ENCODE data around the gene ATF7IP. TPM values are rescaled to one million over a fixed set of nuclear protein-coding genes. Genes with fewer than 3 reads are reported as not detected.
"Not testable (repeated sequence)": the region's sequence is repeated elsewhere in the genome, so short reads cannot be mapped to it uniquely, and the experiment has no call there.

ATF7IP gene, protein sequence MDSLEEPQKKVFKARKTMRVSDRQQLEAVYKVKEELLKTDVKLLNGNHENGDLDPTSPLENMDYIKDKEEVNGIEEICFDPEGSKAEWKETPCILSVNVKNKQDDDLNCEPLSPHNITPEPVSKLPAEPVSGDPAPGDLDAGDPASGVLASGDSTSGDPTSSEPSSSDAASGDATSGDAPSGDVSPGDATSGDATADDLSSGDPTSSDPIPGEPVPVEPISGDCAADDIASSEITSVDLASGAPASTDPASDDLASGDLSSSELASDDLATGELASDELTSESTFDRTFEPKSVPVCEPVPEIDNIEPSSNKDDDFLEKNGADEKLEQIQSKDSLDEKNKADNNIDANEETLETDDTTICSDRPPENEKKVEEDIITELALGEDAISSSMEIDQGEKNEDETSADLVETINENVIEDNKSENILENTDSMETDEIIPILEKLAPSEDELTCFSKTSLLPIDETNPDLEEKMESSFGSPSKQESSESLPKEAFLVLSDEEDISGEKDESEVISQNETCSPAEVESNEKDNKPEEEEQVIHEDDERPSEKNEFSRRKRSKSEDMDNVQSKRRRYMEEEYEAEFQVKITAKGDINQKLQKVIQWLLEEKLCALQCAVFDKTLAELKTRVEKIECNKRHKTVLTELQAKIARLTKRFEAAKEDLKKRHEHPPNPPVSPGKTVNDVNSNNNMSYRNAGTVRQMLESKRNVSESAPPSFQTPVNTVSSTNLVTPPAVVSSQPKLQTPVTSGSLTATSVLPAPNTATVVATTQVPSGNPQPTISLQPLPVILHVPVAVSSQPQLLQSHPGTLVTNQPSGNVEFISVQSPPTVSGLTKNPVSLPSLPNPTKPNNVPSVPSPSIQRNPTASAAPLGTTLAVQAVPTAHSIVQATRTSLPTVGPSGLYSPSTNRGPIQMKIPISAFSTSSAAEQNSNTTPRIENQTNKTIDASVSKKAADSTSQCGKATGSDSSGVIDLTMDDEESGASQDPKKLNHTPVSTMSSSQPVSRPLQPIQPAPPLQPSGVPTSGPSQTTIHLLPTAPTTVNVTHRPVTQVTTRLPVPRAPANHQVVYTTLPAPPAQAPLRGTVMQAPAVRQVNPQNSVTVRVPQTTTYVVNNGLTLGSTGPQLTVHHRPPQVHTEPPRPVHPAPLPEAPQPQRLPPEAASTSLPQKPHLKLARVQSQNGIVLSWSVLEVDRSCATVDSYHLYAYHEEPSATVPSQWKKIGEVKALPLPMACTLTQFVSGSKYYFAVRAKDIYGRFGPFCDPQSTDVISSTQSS
- 23.2 and 25.5 TPM in 2 replicates for total RNA-seq (2014; rRNA removed; shearing (Covaris generic))
- 9.6 and 14.7 TPM in 2 replicates for polyA plus RNA-seq (2014; cell fraction: nucleus; rRNA removed)

DNA sequence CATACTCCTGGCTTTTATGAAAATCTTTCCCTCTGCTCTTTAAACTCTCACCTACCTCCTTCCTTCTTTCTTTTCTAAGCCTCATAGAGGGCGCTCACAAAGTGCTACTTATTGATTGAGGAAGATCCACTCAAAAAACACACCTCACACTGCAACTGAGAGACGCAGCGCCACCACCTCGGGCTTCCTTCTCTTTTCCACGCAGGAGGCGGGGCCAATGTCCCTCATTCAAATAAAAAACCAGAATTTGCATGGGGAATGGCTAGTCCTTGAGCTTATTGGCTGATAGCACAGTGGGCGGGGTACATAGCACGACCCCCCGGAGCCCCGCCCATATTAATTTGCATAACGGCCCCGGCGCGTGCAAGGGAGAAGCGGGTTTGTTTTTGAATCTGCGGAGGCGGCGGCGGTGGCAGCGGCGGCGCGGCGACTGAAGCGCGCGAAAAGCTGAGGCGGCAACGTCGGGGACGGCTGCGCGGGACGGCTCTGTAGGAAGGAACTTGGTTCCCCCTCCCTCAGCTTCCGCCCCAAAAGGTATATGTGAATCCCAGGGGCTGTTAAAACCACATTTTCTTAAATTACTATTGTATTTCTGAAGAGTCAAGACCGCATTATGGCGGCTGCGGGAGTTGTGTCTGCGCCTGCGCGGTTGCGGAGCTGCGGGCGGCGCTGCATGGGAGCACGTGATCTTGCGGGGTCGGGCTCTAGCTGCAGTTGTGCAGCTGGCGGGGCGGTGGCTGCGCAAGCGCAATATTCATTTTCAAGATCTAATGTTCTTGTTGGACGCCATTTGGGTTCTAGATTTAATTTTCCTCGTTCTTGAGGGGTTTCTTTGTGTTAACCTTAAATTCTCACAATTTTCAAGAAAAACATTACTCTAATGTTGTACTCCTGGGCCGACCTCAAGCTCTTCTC lies at the start of gene ATF7IP:
TSS of gene ATF7IP (plus strand) at position 389 of the 915 bp plus-strand sequence. CDS start 58,234 bp downstream, outside the sequence.
- peak; percentile 96 for DNase-seq (ENCODE audit: extremely low read depth, low read depth)

DNA sequence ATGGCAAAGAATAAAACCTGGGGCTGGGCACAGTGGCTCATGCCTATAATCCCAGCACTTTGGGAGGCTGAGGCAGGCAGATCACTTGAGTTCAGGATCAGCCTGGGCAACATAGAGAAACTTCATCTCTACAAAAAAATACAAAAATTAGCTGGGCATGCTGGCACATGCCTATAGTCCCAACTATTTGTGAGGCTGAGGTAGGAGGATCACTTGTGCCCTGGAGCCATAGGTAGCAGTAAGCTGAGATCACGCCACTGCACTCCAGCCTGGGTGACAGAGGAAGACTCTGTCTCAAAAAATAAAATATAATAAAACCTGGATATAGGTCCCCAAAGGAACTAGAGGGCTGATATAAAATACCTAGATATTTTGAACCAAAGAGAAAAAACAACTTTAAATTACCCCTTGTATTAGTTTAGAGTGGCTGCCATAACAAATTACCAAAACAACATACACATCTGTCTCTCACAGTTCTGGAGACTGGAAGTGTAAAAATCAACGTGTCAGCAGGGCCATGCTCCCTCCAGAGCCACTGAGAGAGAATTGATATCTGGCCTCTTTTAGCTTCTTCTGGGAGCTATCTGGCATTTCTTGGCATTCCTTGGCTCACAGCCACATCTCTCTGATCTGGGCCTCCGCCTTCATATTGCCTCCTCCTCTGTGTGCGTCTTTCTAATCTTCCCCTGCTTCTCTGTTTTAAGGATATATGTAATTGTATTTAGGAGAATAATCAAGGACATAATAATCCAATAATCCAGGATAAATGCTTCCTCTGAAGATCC lies 47.9 kb upstream of the ATF7IP start:
- DNase-seq (ENCODE audit: extremely low read depth, low read depth) = no peak

DNA sequence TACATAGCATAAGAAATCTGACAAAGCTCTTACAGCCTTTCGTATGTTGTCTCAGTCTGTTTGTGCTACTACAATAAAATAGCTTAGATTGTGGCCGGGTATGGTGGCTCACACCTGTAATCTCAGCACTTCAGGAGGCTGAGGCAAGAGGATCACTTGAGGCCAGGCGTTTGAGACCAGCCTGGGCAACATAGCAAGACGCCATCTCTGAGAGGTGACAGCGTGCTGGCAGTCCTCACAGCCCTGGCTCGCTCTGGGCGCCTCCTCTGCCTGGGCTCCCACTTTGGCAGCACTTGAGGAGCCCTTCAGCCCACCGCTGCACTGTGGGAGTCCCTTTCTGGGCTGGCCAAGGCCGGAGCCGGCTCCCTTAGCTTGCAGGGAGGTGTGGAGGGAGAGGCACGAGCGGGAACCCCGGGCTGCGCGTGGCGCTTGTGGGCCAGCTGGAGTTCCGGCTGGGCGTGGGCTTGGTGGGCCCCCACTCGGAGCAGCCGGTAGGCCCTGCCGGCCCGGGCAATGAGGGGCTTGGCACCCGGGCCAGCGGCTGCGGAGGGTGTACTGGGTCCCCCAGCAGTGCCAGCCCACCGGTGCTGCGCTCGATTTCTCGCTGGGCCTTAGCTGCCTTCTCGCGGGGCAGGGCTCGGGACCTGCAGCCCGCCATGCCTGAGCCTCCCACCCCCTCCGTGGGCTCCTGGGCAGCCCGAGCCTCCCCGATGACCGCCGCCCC lies 45.6 kb upstream of the ATF7IP start:
- DNase-seq (ENCODE audit: extremely low read depth, low read depth) = not testable (repeated sequence)

DNA sequence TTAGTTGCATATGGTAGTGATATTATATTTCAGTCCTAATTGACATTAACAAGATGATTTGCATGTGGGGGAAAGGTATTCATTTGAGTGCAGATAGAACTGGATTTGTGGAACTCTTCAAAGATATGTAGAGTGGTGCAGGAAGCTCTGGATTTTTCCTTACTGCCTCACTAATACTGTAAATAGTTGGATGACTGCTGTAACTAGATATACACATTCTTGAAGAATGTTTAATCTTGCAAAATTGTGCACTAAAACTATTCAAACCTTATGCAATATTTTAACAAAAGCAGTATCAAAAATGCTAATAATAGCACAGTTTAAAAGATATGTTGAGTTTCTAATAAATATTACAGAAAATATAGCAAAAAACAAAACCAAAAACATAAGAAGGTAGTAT lies 43.1 kb upstream of the ATF7IP start:
- DNase-seq (ENCODE audit: extremely low read depth, low read depth) = no peak

DNA sequence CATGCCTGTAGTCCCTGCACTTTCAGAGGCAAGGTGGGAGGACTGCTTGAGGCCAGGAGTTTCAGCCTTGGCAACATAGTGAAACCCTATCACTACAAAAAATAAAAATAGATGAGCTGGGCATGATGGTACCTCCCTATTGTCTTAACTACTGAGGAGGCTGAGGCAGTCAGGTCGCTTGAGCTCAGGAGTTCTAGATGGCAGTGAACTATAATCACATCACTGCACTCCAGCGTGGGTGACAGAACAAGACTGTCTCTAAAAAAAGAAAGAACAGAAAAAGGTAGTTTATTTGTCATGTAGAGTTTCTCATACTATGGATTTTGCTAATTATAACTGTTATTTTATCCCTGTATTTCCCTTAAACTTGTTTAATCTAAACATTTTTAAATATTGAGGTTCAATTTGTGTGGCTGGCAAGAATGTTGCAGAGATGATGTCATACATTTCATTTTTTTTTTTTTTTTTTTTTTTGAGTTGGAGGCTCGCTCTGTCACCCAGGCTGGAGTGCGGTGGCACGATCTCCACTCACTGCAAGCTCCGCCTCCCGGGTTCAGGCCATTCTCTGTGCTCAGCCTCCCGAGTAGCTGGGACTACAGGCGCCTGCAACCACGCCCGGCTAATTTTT lies 39.7 kb upstream of the ATF7IP start:
- no peak for DNase-seq (ENCODE audit: extremely low read depth, low read depth)

DNA sequence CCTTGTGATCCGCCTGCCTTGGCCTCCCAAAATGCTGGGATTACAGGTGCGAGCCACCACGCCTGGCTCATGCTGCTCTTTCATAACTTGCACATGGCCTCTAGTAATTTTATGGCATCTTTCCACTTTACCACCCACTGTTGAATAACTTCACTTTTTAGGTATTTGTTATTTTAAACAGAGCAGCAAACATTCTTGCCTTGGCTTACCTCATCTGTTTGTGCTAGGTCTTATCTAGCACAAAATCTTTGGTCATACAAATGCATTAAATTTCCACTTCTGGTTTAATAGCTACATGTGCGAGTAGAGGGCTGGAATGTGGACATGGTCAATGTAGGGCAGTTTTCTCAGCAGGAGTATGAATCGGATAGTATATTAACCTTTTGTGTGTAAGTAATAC lies 38.8 kb upstream of the ATF7IP start:
- no peak for DNase-seq (ENCODE audit: extremely low read depth, low read depth)

DNA sequence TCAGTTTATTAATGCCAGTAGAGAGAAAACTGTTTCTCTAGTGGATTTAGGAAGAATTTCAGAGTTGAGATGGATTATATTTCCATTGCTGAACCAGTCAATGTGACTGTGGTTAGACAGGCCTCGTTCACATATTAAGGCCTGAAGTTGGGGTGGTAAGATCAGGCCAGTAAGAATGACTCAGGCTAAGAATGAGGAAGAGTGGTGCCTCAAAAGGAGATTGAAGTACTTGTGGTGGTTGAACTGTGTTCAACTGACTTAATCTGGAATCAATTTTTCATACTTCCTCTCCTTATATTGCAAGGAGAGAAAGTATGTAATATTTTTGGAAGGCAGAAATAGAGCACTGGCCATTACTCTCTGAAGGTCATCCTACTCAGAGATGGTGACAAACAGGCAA lies 37.8 kb upstream of the ATF7IP start:
- no peak for DNase-seq (ENCODE audit: extremely low read depth, low read depth)

DNA sequence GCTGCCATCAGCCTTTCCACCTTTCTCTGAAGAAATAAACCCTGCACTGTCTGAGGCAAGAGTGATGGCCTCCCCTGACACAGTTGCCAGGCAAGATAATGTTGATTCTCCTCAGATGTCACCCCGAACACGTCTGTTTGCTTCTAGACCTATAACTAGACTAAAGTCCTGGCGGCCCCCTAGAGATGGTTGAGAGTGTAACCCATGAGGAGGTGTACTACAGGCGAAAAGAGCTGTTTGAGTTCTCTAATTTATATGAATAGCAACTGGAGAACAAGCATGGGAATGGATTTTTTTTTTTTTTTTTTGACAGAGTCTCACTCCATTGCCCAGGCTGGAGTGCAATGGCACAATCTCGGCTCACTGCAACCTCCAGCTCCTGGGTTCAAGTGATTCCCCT lies 33.0 kb upstream of the ATF7IP start:
- no peak for DNase-seq (ENCODE audit: extremely low read depth, low read depth)

DNA sequence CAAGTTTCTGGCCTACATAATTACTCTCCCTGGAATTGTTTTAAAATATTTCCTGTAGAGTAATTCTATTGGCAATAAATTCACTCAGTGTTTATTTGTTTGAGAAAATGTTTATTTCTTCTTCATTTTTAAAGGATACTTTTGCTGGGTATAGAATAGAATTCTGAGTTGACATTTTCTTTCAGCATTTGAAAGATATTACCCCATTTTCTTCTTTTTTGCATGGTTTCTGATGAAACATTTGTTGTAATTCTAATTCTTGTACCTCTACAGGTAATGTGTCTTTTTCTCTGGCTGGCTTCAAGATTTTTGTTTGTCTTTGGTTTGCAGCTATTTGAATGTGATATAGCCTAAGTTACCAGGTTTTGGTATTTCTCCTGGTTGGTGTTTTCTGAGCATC lies 25.1 kb upstream of the ATF7IP start:
- no peak for DNase-seq (ENCODE audit: extremely low read depth, low read depth)

DNA sequence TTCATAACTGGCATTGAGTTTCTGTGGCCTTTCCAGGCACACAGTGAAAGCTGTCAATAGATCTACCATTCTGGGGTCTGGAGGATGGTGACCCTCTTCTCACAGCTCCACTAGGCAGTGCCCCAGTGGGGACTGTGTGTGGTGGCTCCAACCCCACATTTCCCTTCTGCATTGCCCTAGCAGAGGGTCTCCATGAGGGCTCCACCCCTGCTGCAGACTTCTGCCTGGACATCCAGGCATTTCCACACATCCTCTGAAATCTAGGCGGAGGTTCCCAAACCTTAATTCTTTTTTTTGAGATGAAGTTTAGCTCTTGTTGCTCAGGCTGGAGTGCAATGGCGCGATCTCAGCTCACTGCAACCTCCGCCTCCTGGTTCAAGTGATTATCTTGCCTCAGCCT lies 14.0 kb upstream of the ATF7IP start:
- not testable (repeated sequence) for DNase-seq (ENCODE audit: extremely low read depth, low read depth)

DNA sequence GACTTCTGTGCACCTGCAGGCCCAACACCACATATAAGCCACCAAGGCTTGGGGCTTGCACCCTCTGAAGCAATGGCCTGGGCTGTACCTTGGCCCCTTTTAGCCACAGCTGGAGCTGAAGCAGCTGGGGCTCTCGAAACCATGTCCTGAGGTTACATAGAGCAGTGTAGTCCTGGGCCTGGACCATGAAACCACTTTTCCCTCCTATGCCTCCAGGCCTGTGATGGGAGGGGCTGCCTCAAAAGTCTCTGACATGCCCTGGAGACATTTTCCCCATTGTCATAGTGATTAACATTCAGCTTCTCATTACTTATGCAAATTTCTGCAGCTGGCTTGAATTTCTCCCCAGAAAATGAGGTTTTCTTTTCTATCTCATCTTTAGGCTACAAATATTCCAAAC lies 13.4 kb upstream of the ATF7IP start:
- not testable (repeated sequence) for DNase-seq (ENCODE audit: extremely low read depth, low read depth)

DNA sequence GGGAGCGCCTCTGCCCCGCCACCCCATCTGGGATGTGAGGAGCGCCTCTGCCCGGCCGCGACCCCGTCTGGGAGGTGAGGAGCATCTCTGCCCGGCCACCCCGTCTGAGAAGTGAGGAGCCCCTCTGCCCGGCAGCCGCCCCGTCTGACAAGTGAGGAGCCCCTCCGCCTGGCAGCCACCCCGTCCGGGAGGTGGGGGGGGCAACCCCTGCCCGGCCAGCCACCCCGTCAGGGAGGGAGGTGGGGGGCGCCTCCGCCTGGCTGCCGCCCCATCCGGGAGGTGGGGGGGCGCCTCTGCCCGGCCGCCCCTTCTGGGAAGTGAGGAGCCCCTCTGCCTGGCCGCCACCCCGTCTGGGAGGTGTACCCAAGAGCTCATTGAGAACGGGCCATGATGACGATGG lies 10.8 kb upstream of the ATF7IP start:
- not testable (repeated sequence) for DNase-seq (ENCODE audit: extremely low read depth, low read depth)

DNA sequence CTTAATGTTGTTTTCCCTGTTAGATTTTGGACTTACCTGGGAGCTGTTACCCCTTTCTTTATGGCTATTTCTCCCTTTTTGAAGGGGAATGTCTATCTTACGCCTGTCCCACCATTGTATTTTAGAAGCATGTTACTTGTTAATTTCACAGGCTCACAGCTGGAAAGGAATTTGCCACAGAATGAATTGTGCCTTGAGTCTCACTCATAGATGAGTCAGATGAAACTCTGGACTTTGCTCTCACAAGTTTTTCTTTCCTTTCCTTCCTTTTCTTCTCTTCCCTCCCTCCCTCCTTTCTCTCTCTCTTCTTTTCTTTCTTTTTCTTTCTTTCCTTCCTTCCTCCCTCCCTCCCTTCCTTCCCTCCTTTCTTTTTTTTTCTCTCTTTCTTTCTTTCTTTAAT lies 9.3 kb upstream of the ATF7IP start:
- no peak for DNase-seq (ENCODE audit: extremely low read depth, low read depth)

DNA sequence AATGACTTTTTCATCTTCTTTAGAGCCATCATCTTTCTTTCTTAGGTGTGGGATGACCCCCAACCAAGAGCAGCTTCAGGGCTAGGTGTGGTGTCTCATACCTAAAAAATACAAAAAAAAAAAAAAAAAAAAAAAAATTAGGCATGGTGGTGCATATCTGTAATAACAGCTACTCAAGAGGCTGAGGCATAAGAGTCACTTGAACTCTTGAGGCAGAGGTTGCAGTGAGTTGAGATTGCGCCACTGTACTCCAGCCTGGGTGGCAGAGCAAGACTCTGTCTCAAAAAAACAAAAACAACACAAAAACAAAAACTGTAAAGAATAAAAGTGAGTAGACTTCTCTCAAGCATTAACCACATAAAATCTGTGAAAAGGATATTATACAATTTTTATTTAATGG lies 8.0 kb upstream of the ATF7IP start:
- DNase-seq (ENCODE audit: extremely low read depth, low read depth) = no peak

DNA sequence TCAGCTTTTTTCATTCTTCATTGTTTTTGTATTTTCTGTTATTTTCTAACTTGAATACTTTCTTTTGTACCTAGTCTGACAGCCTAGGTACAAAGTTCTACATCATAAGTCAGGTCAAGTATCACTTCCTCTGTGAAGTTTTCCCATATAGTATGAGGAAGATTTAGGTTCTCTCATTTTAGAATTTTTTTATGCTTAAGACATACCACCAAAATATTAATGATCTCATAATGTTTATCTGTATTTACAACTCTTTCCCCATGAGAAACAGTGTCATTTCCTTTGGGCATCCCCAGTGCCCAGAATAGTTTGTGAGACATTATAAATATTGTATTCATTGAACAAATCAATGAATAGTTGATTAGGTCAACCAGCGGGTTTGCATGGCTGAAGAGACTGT lies 3.1 kb upstream of the ATF7IP start:
- no peak for DNase-seq (ENCODE audit: extremely low read depth, low read depth)

DNA sequence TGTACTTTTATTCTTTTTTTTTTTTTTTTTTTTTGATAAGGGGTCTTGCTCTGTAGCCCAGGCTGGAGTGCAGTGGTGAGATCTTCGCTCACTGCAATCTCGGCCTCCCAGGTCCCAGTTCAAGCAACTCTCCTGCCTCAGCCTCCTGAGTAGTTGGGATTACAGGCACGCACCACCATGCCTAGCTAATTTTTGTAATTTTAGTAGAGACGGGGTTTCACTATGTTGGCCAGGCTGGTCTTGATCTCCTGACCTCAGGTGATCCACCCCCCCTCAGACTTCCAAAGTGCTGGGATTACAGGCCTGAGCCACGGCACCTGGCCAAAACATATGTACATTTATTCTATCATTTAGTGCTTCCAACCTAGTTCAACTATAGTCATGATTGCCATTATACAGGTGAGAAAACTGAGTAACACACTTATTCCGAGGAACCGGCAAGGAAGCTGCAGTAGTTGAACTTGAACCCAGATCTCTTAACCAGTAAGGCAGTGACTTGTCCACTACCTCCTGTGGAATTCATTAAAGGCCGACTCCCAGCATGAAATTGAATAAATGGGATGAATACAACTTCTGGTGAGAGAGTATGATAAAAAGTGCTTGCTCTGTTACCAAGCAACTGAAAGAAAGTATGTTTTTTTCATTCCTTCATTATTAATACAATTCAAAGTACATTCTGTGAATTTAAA lies 755 bp upstream of the ATF7IP start:
- DNase-seq (ENCODE audit: extremely low read depth, low read depth) = no peak
